Measurements from ENCODE around the gene RNF150.

RNF150 gene

GRCh38 chr4:141130947-141131605 is 2.2 kb downstream of the RNF150 start:
- no peak for DNase-seq

DNA sequence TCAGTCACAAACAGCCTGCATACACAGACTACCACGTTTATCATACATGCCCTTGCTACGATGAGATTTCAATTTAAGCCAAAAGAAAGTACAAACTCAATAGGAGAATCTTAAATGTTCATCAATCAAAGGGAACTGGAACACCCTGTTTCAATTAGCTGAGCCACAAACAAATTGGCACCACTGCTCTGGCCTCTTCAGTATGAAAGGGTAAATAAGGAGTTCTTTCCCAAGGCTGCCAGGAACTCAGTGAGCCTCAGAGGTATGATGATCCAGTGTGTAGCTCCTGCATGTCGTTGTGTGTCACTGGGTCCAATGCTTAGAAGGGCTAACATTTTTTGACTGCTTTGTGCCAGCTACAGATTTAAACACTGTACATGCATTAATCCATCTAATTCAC is 5.4 kb downstream of the RNF150 start:
- no peak for DNase-seq

DNA sequence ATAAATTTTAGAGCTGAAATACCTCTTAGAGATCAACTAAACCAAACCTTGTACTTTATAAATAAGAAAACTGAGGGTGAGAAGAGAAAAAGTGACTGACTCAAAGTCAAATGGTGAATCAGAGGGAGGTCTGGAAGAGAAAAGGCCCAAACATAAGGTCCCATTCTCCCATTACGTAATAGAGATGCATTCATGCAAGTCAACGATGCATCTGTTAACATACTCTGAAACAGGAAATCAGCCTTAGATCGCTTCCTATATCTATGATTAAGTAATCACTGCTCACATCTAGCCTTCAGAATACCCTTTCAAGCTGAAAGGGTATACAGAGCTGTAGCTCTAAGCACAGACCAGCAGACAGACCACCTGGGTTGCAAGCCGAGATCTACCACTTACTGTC is 6.5 kb downstream of the RNF150 start:
- peak; percentile 14 for DNase-seq

- no peak for DNase-seq
Measured at GRCh38 chr4:141124224-141124623, 9.0 kb downstream of the RNF150 start.

- no peak for DNase-seq
Measured at GRCh38 chr4:141121768-141122454, 11.4 kb downstream of the RNF150 start.

- DNase-seq, result no peak
Measured at GRCh38 chr4:141121101-141121500, 12.2 kb downstream of the RNF150 start.

- no peak for DNase-seq
Measured at GRCh38 chr4:141120036-141120593, 13.2 kb downstream of the RNF150 start.

- DNase-seq, result no peak
Measured at GRCh38 chr4:141119071-141119470, 14.2 kb downstream of the RNF150 start.

DNA sequence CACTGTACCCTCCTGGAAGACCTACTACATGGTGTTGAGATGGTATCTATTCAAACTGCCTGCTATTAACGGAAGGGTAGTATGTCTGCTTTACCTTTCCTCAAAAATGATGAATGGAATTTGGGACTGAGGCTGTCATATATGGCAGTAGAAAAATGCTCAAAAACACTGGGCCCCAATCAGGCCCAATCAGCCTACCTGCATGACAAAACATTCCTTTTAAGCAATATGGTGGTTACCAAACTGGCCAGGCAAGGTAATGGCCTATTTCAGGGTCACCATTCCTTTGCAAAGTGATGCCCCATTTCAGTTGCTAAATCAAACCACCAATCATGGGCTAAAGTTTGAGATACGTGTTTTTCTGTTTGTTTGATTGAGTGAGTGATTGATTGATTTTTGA is 14.9 kb downstream of the RNF150 start:
- DNase-seq, result no peak

DNA sequence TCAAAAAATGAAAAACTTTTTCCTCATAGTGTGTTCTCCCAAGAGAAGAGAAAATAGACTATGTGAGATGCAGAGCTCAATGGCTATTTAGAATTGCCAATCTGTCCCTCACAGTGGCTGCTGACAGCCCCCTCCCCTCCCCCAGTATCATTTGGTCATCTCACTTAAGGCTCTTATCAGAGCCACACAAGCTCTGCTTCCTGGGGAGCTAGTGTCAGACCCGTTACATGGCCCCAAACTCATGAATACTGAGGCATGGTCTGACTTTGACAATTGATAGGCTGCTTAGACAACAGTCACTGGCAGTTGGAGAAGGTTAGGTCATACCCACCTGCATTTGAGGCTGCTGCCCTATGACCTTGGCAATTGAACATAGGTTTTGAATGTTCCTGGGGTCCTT is 15.3 kb downstream of the RNF150 start:
- no peak for DNase-seq

DNA sequence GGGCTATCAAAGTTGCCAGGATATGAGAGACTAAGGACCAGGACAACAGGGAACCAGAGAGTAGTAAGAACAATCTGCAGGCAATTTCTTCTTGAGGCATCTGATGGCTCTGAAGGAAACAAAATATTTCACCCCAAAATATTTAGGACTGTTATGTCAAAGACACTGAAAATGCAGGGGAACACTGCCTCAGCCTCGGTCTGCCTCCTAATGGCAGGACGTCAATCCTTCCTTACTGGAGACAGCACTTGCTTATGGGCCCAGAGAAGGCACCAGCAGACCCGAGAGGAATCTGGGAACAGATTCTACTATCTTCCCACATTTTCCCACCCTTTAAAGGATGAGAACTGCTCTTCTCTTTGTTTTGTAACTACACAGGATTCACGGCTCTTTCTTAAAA is 23.3 kb downstream of the RNF150 start:
- no peak for DNase-seq

- DNase-seq, result no peak
Measured at GRCh38 chr4:141107927-141108326, 25.3 kb downstream of the RNF150 start.

GRCh38 chr4:141102367-141102766 is 30.9 kb downstream of the RNF150 start:
- no peak for DNase-seq

GRCh38 chr4:141101511-141101910 is 31.8 kb downstream of the RNF150 start:
- no peak for DNase-seq

GRCh38 chr4:141099326-141099725 is 33.9 kb downstream of the RNF150 start:
- DNase-seq, result no peak

- DNase-seq, result no peak
Measured at GRCh38 chr4:141098163-141098562, 35.1 kb downstream of the RNF150 start.

- DNase-seq, result no peak
Measured at GRCh38 chr4:141090473-141090872, 42.8 kb downstream of the RNF150 start.

DNA sequence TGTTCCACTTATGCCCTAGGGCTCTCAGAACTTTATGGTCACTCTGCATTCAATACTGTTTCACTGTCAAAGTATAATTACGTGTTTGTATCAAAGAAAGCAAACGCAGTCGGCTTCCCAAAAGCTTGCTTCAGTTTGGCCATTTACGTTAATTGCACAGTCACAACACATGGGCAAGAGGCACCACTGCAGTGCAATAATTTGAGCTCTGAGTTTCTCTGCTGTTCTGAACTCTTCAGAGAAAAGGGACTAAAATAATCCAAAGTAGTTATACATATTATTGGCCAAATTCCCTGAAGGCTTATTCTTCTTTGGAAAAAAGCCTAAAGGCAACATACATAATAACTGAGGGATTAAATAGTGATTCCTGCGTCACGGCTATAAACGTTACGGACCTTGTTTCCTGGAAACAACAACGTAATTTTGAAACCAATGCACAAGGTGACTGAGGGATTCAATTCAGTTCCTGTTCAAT is 51.3 kb downstream of the RNF150 start:
- DNase-seq, result peak; percentile 22

- DNase-seq, result no peak
Measured at GRCh38 chr4:141080668-141081067, 52.6 kb downstream of the RNF150 start.

DNA sequence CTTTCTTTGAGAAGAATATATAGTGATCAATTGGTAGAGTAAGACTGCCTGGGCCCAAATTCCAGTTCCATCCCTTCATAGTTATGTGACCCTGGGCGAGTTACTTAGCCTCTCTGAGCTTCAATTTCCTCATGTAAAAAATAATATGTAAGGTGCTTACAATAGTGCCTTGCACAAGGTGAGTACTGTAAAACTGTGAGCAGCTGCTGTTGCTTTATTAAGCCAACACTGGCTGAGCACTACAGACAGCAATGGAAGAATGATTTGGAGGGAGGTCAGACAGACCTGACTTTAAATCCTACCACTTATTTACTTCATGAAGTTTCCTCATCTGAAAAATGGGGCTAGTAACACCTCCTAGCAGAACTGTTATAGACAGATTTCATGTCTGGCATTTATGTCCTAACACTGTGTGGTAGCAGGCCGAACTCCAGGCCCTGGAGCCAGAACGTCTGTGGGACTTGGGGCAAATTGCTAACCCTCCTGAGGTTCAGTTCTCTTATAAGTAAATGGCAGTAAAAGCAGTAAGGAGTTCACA is 53.8 kb downstream of the RNF150 start:
- DNase-seq, result no peak

DNA sequence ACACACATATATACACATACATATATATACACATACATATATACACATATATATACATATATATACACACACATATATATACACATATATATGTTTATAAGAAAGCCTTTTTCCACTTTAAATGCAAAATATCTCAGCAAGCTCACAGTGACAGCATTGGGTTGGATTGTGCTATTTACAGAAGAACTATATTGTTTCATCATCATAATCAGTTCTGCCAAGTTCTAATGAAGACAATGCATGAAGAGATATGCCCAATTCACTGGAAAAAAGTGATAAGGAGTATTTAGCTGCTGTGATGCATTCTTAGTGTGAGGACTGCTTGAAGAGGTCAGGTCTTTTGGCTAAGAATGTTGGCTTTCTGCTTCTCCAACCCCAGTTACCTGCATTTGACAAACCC is 54.4 kb downstream of the RNF150 start:
- DNase-seq, result no peak

GRCh38 chr4:141077611-141078225 is 55.6 kb downstream of the RNF150 start:
- peak; percentile 23 for DNase-seq

- DNase-seq, result no peak
Measured at GRCh38 chr4:141075553-141075952, 57.7 kb downstream of the RNF150 start.

Data from DMS153 (cell line).